Measurements from ENCODE around the gene ROBO1.
"Not testable (repeated sequence)": the region's sequence is repeated elsewhere in the genome, so short reads cannot be mapped to it uniquely, and the experiment has no call there.

ROBO1 gene

DNA sequence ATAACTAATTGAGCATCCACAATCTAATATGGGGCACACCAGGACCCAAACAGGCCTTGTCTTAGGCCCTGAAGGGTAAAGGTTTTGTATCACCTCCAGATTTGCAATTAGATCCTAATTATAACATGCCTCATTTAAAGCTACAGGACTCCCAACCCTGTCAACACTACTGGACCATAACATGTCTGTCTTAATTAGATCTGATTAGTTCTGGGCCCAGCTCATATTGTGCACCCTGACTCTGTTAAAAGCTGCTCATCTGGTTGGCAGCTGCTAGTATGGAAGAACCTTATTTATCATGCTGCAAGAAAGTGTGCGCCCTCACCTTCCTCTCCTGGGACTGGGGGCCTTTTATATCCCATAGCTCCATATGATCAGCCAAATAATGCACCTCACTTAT lies 457.8 kb downstream of the ROBO1 start:
- DNase-seq (ENCODE audit: low read depth), result no peak

DNA sequence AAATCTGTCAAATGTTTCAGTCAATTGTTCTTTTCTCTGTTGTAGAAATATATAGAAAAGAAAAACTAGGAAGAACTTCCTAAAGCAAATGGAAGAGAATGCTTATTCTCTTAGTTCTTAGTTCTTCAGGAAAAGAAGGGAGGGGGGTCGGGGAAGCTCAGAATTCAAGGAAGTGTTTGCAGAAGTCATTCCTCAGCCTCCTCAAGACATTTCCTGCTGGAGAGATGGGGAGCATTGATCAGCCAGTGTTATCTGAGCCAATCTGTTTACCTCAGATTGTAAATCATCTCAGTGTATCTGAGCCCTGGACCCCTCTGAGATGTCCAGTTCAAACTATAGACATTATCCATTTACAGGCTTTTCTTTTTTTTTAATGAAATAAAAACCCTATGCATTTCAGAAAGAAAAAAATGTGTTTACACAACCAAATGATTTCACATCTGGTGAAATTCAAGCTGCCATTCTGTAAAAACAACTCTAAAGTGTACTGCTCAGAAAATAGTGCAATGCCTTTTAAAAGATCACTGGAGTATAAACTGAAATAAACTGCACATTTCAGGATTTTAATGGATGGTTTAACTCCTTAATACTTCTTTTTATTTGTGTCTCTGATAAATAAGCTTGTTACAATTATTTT lies 460.7 kb downstream of the ROBO1 start:
- DNase-seq (ENCODE audit: low read depth), result no peak

DNA sequence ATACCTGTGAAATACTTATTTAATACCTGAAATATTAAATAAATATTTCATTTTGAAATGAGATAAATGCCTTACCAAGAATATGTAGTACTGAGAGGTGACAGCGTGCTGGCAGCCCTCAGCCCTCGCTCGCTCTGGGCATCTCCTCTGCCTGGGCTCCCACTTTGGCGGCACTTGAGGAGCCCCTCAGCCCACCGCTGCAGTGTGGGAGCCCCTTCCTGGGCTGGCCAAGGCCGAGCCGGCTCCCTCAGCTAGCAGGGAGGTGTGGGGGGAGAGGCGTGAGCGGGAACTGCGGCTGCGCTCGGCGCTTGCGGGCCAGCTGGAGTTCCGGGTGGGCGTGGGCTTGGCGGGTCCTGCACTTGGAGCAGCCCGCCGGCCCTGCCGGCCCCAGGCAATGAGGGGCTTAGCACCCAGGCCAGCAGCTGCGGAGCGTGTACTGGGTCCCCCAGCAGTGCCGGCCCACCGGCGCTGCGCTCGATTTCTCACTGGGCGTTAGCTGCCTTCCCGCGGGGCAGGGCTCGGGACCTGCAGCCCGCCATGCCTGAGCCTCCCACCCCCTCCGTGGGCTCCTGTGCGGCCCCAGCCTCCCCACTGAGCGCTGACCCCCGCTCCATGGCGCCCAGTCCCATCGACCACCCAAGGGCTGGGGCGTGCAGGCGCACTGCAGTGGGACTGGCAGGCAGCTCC lies 467.7 kb downstream of the ROBO1 start:
- DNase-seq (ENCODE audit: low read depth), result not testable (repeated sequence)

DNA sequence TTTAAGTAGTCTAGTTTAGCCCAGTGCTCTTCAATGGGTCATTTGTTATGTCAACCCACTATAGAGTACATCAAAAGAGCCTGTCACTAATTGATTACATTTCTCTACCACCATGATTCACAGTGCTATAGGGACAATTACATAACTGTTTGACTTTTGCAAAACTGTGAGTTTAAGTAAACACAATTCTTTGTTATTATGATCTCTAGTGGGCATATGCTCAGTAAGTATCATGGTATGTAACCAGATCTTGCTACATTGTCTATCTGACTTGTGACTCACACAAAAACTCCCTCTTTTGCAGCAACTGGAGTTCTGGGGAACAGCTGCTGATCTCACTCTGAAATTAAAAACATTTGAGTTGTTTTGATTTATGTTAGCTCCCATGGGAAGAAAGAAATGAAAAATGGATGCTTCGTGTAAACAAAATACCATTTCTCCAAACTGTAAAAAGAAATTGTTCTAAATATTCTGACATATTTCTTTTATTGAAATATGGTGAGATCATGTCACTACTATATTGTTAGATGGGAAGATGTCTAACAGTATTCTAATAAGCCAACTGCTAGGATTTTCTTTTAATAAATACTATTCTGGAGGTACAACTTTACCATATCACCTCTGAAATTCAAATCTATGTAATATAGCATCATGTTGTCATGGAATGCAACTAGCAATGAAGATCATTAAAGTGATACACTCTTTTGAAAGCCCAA lies 470.4 kb downstream of the ROBO1 start:
- DNase-seq (ENCODE audit: low read depth), result peak; percentile 84

DNA sequence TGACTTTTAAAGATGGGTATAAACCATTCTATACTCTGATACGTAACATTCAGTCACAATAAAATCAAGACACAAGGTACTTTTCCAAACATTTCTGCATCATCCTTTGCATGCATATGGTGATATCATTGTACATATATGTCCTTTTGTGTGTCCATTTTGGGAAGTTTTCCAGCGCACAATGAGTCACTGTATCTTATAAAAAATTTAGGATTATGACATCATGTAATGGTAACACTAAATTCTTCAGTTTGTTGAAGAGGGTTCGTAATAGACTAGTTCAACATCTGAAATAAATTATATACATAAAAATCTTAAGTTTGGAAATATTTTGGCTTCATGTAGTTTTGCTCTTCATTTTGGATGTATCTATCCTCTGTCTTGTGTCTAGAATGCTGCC lies 480.9 kb downstream of the ROBO1 start:
- DNase-seq (ENCODE audit: low read depth), result peak; percentile 14

DNA sequence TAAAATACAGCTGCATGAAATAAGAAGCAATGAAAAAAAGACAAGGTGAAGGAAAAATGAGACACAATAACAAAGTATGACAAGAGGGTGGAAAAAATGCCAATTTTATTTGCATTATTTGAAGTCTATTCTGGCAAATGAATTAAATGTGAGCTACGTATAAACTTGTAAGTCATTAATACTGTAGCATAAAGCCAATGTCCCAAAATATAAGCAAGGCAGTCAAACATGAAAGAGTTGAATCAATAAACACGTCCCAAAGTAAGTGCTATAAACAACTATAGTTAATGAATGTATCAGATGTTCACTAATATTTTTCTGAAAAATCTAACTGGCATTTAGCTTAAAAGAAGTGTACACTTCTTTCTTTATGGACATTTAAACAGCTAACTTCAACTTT lies 481.9 kb downstream of the ROBO1 start:
- no peak for DNase-seq (ENCODE audit: low read depth)

DNA sequence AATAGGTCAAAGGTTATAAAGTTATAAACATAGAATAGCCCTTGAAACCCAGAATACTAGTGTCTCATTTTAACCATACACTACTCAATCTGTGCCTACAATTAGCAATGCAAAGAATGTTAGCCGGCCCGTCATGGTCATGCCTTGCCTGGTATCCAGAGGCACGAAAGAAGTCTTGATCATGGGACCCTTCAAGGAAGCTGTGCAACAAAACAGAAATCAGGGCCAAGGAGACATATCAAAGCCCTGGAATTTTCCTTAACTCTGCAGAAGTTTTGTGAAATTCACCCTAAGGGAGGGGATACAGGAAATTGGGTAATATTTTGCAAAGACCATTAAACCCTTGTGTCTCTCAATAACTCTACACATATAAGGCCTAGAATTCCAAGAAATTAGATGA lies 482.4 kb downstream of the ROBO1 start:
- no peak for DNase-seq (ENCODE audit: low read depth)

DNA sequence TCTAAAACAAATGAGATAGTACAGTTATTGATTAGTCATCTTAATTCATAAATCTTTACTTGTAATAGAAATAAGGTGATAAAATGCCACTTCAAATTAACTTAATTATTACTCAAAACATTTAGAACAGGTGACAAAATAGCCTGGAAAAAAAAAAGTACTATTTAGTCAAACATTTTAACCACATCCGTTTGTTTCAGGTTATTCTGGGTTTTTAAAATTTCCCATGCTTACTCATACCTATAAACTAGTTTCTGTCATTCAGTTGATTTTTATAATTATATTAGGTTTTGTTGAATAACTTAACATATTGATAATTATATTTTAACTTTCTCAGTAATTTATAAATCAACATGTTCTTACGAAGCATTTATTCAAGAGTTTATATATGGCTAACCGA lies 483.0 kb downstream of the ROBO1 start:
- DNase-seq (ENCODE audit: low read depth), result no peak

DNA sequence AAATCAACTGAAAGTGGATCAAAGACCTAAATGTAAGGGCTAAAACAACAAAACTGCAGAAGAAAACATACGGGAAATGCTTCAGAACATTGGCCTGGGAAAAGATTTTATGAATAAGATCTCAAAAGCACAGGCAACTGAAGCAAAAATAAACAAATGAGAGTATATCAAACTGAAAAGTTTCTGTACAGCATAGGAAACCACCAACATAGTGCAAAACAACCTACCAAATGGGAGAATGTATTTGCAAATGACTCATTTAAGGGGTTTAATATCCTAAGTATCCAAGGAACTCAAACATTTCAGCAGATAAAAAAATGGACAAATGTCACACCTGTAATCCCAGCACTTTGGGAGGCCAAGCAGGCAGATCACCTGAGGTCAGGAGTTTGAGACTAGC lies 489.1 kb downstream of the ROBO1 start:
- DNase-seq (ENCODE audit: low read depth), result no peak

DNA sequence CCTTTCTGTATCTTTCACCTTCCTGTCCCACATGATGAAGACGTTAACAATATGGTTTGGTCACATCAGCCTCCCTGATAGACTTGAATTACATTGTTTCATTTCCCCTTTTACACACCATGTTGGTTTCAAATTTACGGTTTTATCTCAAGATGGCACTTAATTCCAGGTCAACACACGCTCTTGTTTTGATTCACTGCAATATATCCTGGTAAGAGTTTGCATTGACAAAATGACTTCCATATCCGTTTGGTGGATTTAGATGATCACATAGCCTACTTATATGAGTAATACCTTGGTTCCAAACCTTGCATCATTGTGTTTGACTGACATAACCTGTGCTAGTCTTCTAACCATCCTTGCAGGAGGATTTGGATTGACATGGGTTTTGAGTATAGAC lies 499.4 kb downstream of the ROBO1 start:
- no peak for DNase-seq (ENCODE audit: low read depth)

DNA sequence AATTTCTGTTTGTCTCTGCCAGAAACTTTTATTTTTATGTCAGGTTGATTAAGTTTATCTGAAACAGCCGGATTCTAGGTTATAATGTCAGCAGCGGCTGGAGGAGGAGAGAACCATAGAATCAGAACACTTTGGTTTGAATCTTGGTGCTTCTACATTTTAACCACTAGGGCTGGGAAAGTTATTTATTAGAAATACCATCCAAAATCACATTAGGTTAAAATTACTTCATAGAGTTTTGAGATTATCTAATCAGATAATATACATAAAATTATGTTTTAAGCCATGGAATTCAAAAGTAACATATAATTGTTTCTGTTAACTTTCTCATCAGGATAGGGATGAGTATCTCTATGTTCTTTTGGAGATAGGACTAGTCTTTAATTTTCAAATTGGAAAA lies 502.9 kb downstream of the ROBO1 start:
- DNase-seq (ENCODE audit: low read depth), result no peak

DNA sequence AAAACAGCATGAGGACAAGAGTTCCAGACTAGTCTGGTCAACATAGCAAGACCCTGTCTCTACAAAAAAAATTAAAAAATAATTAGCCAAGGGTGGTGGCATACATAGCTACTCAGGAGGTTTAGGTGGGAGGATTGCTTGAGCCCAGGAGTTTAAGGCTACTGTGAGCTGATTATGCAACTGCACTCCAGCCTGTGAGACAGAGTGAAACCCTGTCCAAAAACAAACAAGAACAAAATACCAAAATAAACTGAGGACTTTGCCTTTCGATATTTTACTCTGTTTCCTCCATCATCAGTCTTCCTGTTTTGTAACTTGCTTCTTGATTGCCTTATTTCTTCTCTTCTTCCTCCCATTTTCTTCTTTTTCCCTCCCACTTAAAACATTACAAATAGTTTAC lies 504.4 kb downstream of the ROBO1 start:
- no peak for DNase-seq (ENCODE audit: low read depth)

DNA sequence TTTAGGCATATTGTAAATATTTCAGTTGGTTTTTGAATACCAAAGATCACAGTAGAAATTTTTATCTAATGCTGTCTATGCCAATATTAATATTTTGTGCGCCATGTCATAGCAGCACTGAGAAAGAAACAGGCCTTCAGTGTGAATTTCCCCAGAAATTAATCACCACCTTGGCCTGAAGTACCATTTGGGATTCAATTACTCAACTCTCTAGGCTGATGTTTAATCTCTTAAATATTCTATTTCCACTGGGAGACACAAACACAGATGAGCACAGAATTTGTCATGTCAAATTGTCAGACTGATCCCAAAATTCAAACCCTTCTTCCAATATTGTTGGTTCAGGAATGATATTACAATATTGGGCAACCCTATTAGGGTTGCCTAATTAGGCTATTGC lies 509.3 kb downstream of the ROBO1 start:
- DNase-seq (ENCODE audit: low read depth), result no peak

DNA sequence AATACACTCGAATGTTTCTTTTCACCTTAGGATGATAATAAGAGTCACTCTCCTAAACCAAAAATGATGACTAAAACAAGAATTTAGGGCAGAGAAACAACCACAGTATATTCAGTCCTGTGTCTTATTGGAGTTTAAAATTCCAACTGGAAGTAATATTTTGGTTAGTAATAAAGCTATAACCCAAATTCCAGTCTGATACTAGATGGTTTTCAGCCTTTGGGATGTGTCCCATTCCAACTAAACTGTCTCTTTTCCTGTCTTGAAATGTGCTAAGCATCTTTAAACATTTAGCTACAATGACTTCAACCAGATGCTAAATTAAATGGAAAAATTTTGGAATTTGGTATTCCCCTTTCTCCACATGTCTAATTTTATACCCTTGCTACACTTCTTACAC lies 510.0 kb downstream of the ROBO1 start:
- no peak for DNase-seq (ENCODE audit: low read depth)

DNA sequence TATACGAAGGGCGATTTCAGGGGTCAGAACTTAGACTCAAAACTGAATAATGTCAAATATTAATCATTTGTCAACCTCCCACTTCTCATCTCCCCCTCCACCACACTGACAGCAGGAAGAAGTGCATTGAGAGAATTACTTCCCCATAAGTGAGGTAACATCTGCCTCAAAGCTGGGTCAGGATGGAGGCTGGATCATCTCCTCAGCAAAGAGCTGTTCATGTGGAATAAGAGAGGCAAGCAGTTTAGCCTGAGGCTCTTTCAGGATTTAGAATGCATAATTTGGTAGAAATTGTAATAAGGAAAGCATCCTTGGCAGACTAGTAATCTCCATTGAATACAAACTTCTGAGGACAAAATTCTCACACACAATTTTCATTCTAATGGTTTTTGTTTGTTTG lies 512.1 kb downstream of the ROBO1 start:
- DNase-seq (ENCODE audit: low read depth), result no peak

DNA sequence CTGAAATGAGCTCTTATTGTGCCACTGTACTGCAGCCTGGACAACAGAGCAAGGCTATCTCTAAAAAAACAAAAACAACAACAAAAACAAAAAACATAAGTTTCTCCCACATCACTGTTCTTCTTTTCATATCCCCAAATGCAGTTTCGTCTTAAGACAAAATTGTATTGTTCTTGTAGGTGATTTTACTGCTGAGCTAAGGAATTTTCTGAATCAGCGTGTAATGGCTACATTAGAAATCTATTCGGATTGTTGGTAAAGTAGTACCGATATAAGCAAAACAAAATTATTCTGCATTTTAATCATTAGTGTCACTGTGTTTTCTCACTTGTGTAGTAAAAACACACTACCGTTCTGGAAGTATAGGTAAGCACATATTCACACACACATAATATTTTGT lies 512.5 kb downstream of the ROBO1 start:
- no peak for DNase-seq (ENCODE audit: low read depth)

DNA sequence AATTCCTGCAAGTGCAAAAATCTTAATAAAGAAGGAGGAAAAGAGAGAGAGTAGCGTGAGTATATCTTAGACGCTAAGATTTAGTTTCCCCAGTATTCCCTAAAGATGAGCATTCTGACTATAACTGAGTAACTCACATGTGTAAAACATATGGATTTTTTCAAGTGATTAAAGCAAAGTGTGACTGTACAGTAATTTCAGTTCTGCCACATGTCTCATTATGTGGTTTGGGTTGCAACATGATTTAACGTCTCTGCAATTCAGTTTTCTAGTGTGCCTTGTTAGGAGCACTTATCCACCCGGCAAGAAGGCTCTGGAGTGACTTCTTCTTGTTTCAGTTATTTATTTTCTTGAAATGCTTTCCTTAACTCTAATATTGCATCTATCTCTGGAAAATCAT lies 514.1 kb downstream of the ROBO1 start:
- DNase-seq (ENCODE audit: low read depth), result no peak

DNA sequence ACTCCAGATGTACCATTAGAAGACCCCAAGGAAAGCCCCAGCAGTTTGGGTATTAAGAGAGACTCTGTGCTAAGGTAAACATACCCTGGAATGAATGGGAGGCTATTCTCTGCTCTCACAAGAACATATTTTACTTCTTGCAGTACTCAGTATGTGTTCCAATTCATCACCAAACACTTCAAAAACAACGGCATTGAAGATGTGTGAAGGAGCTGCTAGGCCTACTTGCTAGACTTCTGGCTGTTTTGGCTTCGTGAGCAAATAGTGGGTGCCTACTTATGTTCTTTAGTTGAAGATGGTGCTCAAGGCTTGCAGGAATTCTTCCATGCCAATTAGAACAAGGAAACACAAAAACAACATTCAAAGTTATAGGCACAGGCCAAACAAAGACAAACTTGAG lies 514.5 kb downstream of the ROBO1 start:
- no peak for DNase-seq (ENCODE audit: low read depth)

DNA sequence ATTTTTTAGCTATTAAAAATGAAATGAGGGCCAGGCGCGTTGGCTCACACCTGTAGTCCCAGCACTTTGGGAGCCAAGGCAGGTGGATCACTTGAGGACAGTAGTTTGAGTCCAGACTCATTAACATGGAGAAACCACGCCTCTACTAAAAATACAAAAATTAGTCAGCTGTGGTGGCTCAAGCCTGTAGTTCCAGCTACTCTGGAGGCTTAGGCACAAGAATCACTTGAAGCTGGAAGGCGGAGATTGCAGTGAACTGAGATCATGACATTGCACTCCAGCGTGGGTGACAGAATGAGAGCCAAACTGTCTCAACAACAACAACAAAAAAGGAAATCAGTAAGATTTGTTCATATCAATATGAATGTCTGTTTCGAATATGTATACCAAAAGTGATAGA lies 517.1 kb downstream of the ROBO1 start:
- no peak for DNase-seq (ENCODE audit: low read depth)

DNA sequence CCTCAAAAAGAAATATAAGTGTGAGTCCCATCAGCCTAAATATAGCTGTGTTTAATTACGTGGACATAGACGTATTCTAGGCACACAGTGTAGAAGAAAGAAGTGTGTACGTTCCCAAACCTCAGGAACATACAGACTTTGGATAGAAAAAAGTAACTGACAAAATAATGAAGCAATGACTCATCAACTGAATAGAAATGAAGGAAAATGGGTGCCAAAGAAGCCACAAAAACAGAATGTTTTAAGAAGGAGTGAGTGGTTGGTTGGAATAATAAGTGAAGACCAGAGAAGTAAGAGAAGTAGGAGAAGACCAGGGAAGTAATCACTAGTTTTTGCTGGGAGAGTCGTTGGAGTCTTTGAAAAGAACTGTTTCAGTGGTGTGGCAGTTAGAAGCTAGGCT lies 518.1 kb downstream of the ROBO1 start:
- no peak for DNase-seq (ENCODE audit: low read depth)

DNA sequence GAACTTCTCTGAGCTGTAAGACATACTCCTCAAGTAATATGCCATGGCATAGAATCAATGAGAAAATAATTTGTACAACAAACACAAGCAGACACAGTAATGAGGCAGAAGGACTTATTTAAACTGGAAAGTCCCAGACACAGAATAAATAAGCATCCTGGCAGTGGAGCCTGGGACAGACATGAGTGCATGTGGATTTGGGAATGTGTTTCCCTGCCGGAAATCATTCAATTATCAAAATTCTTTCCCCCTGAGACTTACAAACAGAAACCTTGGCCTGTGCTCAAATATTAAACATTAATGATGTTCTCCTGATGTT lies 520.1 kb downstream of the ROBO1 start:
- peak; percentile 6 for DNase-seq (ENCODE audit: low read depth)

DNA sequence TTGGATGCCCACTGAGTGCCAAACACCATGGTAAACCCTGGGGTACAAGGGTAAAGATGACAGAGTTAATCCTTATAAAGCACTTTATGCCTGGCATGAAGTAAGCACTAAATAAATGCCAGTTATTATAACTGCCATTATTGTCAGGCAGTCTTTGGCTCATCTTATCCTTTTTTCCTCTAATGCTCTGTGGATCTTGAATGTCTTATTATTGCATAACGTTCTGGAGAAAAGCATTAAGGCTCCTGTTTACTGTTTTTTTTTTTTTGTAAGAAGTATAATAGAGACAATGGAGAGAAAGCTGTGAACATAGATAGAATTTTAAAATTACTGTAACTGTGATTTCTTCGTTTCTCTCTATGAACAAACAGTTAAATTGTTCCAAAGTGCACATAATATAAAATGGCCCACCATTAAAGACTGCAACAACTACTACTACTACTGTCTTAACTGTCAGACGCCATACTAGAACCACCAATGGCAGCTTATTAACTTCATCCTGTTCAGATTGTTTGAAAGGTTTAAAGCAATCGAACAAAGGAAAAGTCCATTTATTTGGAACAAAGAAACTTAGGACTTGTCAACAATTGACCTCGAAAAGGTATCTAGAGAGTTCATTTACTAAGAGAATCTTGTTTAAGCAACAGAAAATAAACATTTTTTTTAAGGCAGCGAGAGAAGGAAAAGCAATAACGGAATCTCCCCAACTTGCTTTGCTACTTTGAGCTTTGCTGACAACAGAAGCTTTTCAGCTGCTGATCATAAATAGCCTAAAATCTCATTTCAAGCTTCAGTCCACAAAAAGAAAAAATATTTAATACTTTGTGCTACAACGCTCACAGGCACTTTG lies 520.7 kb downstream of the ROBO1 start:
- DNase-seq (ENCODE audit: low read depth), result no peak

All from fibroblast of the conjunctiva (primary cell).